Liver (tissue), 9 donors: ENCODE results near the gene RAPGEF6. TPM values are rescaled to one million over a fixed set of nuclear protein-coding genes. Genes with fewer than 3 reads are reported as not detected.
A peak's percentile ranks its signal among the peaks of the same experiment; 100 is the strongest.

Source experiments
- DNase-seq: peaks from one replicate; pipeline ENCODE4 v3.0.0-alpha.2; 2017; ENCODE audit warnings: low spot score
- H3K27ac ChIP-seq, 2 donors: one replicate each; pipeline ENCODE4 v1.7.0; 2013; ENCODE audit warnings: inconsistent platforms in 2 of 2, low read length in 2 of 2, control low read depth in 1 of 2, low read depth in 1 of 2, mild to moderate bottlenecking in 1 of 2
- H3K27me3 ChIP-seq, 4 donors: one replicate each; pipeline versions ENCODE4 v1.6.1 to v1.7.0; 2013; ENCODE audit warnings: low read length in 3 of 4, inconsistent platforms in 1 of 4, mild to moderate bottlenecking in 1 of 4, moderate library complexity in 1 of 4; ENCODE audit not compliant: control insufficient read depth in 4 of 4, insufficient read depth in 4 of 4
- H3K36me3 ChIP-seq, 4 donors: one replicate each; pipeline versions ENCODE4 v1.6.1 to v1.7.0; 2013; ENCODE audit warnings: low read length in 3 of 4, mild to moderate bottlenecking in 3 of 4, low read depth in 1 of 4, moderate library complexity in 1 of 4; ENCODE audit not compliant: control insufficient read depth in 4 of 4, insufficient read depth in 3 of 4
- H3K4me1 ChIP-seq, 4 donors: one replicate each; pipeline versions ENCODE4 v1.6.1 to v1.7.0; 2013; ENCODE audit warnings: low read length in 3 of 4, mild to moderate bottlenecking in 3 of 4, moderate library complexity in 1 of 4; ENCODE audit not compliant: control insufficient read depth in 4 of 4, insufficient read depth in 4 of 4
- H3K4me3 ChIP-seq, 3 donors: one replicate each; pipeline versions ENCODE4 v1.6.1 to v1.7.0; 2013; ENCODE audit warnings: low read length in 3 of 3, control low read depth in 1 of 3, low read depth in 1 of 3, mild to moderate bottlenecking in 1 of 3
- H3K9ac ChIP-seq, 2 donors: one replicate each; pipeline ENCODE4 v1.7.0; 2013; ENCODE audit warnings: low read length in 2 of 2, mild to moderate bottlenecking in 2 of 2, moderate library complexity in 2 of 2, control low read depth in 1 of 2, low read depth in 1 of 2
- H3K9me3 ChIP-seq, 4 donors: one replicate each; pipeline versions ENCODE4 v1.6.1 to v1.7.0; 2013; ENCODE audit warnings: low read length in 3 of 4; ENCODE audit not compliant: control insufficient read depth in 4 of 4
- EGR1 ChIP-seq, 2 donors: IDR thresholded peaks; 2 replicates each; pipeline ENCODE4 v1.6.1; 2016 to 2018; ENCODE audit warnings: antibody characterized with exemption in 2 of 2, low read depth in 2 of 2
- FOXA1 ChIP-seq: IDR thresholded peaks from 2 replicates; pipeline ENCODE4 v1.6.1; 2016; ENCODE audit warnings: antibody characterized with exemption
- FOXA2 ChIP-seq: IDR thresholded peaks from 2 replicates; pipeline ENCODE4 v1.6.1; 2016; ENCODE audit warnings: antibody characterized with exemption
- GABPA ChIP-seq, 2 donors: IDR thresholded peaks in 1 of 2; conservative IDR thresholded peaks in 1 of 2; 2 replicates each; pipeline ENCODE4 v1.6.1; 2016; ENCODE audit warnings: antibody characterized with exemption in 2 of 2, mild to moderate bottlenecking in 1 of 2, moderate library complexity in 1 of 2
- HNF4A ChIP-seq, 2 donors: conservative IDR thresholded peaks; 2 replicates each; pipeline ENCODE4 v1.6.1; 2016; ENCODE audit warnings: antibody characterized with exemption in 2 of 2, mild to moderate bottlenecking in 2 of 2
- HNF4G ChIP-seq: IDR thresholded peaks from 2 replicates; pipeline ENCODE4 v1.6.1; 2016; ENCODE audit warnings: antibody characterized with exemption
- JUND ChIP-seq, 2 donors: IDR thresholded peaks; 2 replicates each; pipeline ENCODE4 v1.6.1; 2016; ENCODE audit warnings: antibody characterized with exemption in 2 of 2
- NR2F2 ChIP-seq: IDR thresholded peaks from 2 replicates; pipeline ENCODE4 v1.6.1; 2016; ENCODE audit warnings: antibody characterized with exemption
- RAD21 ChIP-seq, 2 donors: IDR thresholded peaks; 2 replicates each; pipeline ENCODE4 v1.6.1; 2016; ENCODE audit warnings: antibody characterized with exemption in 2 of 2, mild to moderate bottlenecking in 2 of 2
- RXRA ChIP-seq, 2 donors: IDR thresholded peaks; 2 replicates each; pipeline ENCODE4 v1.6.1; 2017 to 2018; ENCODE audit warnings: antibody characterized with exemption in 2 of 2, mild to moderate bottlenecking in 1 of 2
- TAF1 ChIP-seq: conservative IDR thresholded peaks from 2 replicates; pipeline ENCODE4 v1.6.1; 2016; ENCODE audit warnings: antibody characterized with exemption, mild to moderate bottlenecking
- YY1 ChIP-seq: IDR thresholded peaks from 2 replicates; pipeline ENCODE4 v1.6.1; 2016; ENCODE audit warnings: antibody characterized with exemption, mild to moderate bottlenecking
- WGBS: extraction: QIAGEN DNeasy Blood & Tissue Kit; methylation state at CpG from one replicate; pipeline ENCODE4 v1.1.7; 2013; 5-methylcytosine and 5-hydroxymethylcytosine counted together
- polyA plus RNA-seq, 2 donors: library from polyadenylated mRNA; stranded (reverse) in 1 of 2; unstranded in 1 of 2; fragments of 200-250 nt in 1 of 2; fragments of >200 nt in 1 of 2; fragmentation: Nextera tagmentation in 1 of 2; extraction: Ambion mirVana in 1 of 2; gene quantifications; one replicate each; pipeline versions ENCODE4 v1.2.1 to v1.2.3, GENCODE V29; 2013 to 2015
- total RNA-seq, 2 donors: library from RNA; depleted of rRNA; stranded (reverse); fragments of >200 nt; gene quantifications; one replicate each; pipeline ENCODE4 v1.2.3, GENCODE V29; 2014
- TF ChIP-seq, protein P1 (sequence below): fragments of 150-350 bp; IDR thresholded peaks from 2 replicates; pipeline ENCODE4 v1.5.1; 2017; ENCODE audit warnings: improper control_type of control experiment, low read depth, low read length; ENCODE audit not compliant: missing input control
- TF ChIP-seq, protein P2 (sequence below): IDR thresholded peaks from 2 replicates; pipeline ENCODE4 v1.6.1; 2016; ENCODE audit warnings: antibody characterized with exemption
- TF ChIP-seq, protein P3 (sequence below): IDR thresholded peaks from 2 replicates; pipeline ENCODE4 v1.6.1; 2016; ENCODE audit warnings: antibody characterized with exemption, mild to moderate bottlenecking
- TF ChIP-seq, protein P4 (sequence below): IDR thresholded peaks from 2 replicates; pipeline ENCODE4 v1.6.1; 2016; ENCODE audit warnings: antibody characterized with exemption
- TF ChIP-seq, protein P5 (sequence below): IDR thresholded peaks from 2 replicates; pipeline ENCODE4 v1.6.1; 2016; ENCODE audit warnings: antibody characterized with exemption
- donor health status: healthy.
- donor health status: healthy.
- donor health status: healthy.
- donor health status: healthy.
- donor health status: healthy.

The RAPGEF6 gene
- total and polyA plus RNA-seq, 4 donors = 1.7 to 16.1 (median 8.6) TPM

DNA sequence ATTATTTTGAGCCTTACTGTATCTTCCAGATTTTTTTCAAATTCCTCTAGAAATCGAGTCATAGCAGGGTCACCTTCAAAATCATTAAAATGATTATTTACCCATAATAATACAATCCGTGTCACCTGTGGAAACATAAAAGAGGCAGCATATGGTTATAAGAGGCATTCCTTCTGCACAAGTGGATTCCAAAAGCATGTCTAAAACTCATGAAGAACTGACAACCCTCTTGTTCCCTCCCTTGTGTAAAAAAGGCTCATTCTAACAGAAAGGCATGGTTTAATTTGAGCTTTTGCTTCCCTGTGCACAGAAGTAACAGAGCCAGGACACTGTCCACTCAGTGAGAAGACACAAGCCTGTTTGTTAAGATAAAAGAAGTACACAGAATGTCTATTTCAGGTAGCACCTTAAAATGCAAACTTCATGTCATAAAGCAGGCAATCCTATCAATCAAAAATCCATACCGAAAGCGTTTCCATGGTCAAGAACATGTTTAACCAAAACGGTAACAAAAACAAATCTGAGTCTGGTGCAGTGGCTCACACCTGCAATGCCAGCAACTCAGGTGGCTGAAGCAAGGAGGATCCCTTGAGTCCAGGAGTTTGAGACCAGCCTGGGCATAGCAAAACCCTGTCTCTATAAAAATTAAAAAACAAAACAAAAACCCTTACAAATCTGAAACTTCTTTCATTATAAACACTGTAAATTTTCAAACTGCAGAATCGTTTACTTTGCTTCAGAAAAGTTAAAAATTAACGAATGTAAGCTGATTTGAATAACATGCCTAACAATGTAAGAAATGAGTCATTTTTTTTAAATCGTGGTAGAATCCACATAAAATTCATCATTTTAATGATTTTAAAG is 139.3 kb downstream of the RAPGEF6 start:
- Histone ChIP-seq H3K9me3 (no peaks in the 10 kb centered on the region), H3K4me1 (peaks cover 0 to 24% (median 12%) of the 10 kb centered on the region in 4 donors), H3K4me3 (peak overlapping the region in 1 of 3 donors; percentile 39), H3K36me3 (peaks cover 0 to 3% (median 1%) of the 10 kb centered on the region in 4 donors), H3K27ac (peak overlapping the region; percentile 17 to 27), H3K9ac (peak overlapping the region in 1 of 2 donors; percentile 47), H3K27me3 (no peaks in the 10 kb centered on the region)
- no peak for TF ChIP-seq EGR1 (IDR thresholded peaks at IDR 0.05; ENCODE audit: low read depth in 2 of 2)
- no peak for TF ChIP-seq YY1
- TF ChIP-seq, protein P1, sequence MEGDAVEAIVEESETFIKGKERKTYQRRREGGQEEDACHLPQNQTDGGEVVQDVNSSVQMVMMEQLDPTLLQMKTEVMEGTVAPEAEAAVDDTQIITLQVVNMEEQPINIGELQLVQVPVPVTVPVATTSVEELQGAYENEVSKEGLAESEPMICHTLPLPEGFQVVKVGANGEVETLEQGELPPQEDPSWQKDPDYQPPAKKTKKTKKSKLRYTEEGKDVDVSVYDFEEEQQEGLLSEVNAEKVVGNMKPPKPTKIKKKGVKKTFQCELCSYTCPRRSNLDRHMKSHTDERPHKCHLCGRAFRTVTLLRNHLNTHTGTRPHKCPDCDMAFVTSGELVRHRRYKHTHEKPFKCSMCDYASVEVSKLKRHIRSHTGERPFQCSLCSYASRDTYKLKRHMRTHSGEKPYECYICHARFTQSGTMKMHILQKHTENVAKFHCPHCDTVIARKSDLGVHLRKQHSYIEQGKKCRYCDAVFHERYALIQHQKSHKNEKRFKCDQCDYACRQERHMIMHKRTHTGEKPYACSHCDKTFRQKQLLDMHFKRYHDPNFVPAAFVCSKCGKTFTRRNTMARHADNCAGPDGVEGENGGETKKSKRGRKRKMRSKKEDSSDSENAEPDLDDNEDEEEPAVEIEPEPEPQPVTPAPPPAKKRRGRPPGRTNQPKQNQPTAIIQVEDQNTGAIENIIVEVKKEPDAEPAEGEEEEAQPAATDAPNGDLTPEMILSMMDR = no peak
- TF ChIP-seq, protein P2, sequence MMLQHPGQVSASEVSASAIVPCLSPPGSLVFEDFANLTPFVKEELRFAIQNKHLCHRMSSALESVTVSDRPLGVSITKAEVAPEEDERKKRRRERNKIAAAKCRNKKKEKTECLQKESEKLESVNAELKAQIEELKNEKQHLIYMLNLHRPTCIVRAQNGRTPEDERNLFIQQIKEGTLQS = no peak
- TF ChIP-seq JUND (IDR thresholded peaks at IDR 0.05) = no peak
- TF ChIP-seq, protein P3, sequence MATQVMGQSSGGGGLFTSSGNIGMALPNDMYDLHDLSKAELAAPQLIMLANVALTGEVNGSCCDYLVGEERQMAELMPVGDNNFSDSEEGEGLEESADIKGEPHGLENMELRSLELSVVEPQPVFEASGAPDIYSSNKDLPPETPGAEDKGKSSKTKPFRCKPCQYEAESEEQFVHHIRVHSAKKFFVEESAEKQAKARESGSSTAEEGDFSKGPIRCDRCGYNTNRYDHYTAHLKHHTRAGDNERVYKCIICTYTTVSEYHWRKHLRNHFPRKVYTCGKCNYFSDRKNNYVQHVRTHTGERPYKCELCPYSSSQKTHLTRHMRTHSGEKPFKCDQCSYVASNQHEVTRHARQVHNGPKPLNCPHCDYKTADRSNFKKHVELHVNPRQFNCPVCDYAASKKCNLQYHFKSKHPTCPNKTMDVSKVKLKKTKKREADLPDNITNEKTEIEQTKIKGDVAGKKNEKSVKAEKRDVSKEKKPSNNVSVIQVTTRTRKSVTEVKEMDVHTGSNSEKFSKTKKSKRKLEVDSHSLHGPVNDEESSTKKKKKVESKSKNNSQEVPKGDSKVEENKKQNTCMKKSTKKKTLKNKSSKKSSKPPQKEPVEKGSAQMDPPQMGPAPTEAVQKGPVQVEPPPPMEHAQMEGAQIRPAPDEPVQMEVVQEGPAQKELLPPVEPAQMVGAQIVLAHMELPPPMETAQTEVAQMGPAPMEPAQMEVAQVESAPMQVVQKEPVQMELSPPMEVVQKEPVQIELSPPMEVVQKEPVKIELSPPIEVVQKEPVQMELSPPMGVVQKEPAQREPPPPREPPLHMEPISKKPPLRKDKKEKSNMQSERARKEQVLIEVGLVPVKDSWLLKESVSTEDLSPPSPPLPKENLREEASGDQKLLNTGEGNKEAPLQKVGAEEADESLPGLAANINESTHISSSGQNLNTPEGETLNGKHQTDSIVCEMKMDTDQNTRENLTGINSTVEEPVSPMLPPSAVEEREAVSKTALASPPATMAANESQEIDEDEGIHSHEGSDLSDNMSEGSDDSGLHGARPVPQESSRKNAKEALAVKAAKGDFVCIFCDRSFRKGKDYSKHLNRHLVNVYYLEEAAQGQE = no peak
- TF ChIP-seq, protein P4, sequence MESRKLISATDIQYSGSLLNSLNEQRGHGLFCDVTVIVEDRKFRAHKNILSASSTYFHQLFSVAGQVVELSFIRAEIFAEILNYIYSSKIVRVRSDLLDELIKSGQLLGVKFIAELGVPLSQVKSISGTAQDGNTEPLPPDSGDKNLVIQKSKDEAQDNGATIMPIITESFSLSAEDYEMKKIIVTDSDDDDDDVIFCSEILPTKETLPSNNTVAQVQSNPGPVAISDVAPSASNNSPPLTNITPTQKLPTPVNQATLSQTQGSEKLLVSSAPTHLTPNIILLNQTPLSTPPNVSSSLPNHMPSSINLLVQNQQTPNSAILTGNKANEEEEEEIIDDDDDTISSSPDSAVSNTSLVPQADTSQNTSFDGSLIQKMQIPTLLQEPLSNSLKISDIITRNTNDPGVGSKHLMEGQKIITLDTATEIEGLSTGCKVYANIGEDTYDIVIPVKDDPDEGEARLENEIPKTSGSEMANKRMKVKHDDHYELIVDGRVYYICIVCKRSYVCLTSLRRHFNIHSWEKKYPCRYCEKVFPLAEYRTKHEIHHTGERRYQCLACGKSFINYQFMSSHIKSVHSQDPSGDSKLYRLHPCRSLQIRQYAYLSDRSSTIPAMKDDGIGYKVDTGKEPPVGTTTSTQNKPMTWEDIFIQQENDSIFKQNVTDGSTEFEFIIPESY = no peak
- TF ChIP-seq HNF4G = no peak
- TF ChIP-seq, protein P5, sequence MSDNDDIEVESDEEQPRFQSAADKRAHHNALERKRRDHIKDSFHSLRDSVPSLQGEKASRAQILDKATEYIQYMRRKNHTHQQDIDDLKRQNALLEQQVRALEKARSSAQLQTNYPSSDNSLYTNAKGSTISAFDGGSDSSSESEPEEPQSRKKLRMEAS = no peak
- TF ChIP-seq FOXA1 = no peak
- whole genome bisulfite sequencing = 49% methylated on average over 8 of the region's 8 CpGs
- DNase-seq = no peak

DNA sequence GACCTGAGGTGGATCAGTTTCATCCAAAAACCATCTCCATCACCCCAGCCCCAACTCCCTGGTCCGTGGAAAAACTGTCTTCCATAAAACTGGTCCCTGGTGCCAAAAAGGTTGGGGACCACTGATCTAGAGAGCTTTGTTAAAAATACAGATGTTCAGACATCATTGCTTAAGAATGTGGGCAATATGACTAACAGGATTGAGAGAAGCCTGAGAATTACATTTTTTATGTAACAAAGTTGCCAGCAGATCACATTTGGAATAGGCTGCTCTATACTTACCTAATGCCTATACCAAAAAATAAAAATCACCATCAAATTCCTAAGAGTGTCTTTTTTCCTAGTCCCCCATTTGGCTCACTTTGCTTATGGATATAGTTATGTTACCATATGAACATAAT is 143.3 kb downstream of the RAPGEF6 start:
- H3K36me3 ChIP-seq = peaks cover 3 to 7% (median 4%) of the 10 kb centered on the region in 4 donors
- TF ChIP-seq YY1 = no peak
- no peak for TF ChIP-seq HNF4A (conservative IDR thresholded peaks at IDR 0.05)
- no peak for TF ChIP-seq JUND (IDR thresholded peaks at IDR 0.05)
- TF ChIP-seq EGR1 (IDR thresholded peaks at IDR 0.05; ENCODE audit: low read depth in 2 of 2) = no peak
- TF ChIP-seq NR2F2 = no peak
- no peak for TF ChIP-seq RXRA (IDR thresholded peaks at IDR 0.05)
- TF ChIP-seq GABPA (IDR thresholded peaks at IDR 0.05 in 1 of 2, conservative IDR thresholded peaks at IDR 0.05 in 1 of 2) = no peak
- TF ChIP-seq TAF1 = no peak
- no peak for TF ChIP-seq RAD21 (IDR thresholded peaks at IDR 0.05)
- TF ChIP-seq, protein P5 = no peak
- TF ChIP-seq, protein P4 = no peak
- TF ChIP-seq, protein P1 = no peak
- no peak for TF ChIP-seq FOXA2
- TF ChIP-seq HNF4G = no peak

More for the DNA sequence above, 143.3 kb downstream of the RAPGEF6 start:
- Histone ChIP-seq H3K27ac (no peak overlapping the region), H3K4me1 (peaks cover 0 to 11% (median 6%) of the 10 kb centered on the region in 4 donors), H3K27me3 (no peaks in the 10 kb centered on the region), H3K9me3 (peaks cover 0 to 3% (median 0%) of the 10 kb centered on the region in 4 donors), H3K9ac (no peak overlapping the region), H3K4me3 (no peak overlapping the region)
- DNase-seq = no peak
- WGBS = 97% methylated on average over 1 of the region's 1 CpG
